Heart left ventricle (tissue), 13 donors: ENCODE data around the gene CPE.

Experiments used
- POLR2A ChIP-seq, 2 donors: fragments of 450-650 bp; IDR thresholded peaks; one replicate each; pipeline ENCODE4 v1.6.1; 2017; ENCODE audit warnings: antibody characterized with exemption in 2 of 2, mild to moderate bottlenecking in 2 of 2, moderate library complexity in 2 of 2
- TF ChIP-seq, protein P1 (sequence below), 12 donors: fragments of 200-600 bp; sonication (generic) in 4 of 12; IDR thresholded peaks; one replicate each; pipeline versions ENCODE4 v1.5.0 to v1.8.0; 2018 to 2022; ENCODE audit warnings: antibody characterized with exemption in 12 of 12, mild to moderate bottlenecking in 5 of 12
- donor health status: ischemic (EF 13 %, LVEDD 7.1; RV severe dilation, severe dysfunction).
- donor health status: DM: no; HTN: yes; CAD: no.
- donor health status: DM: no; HTN: no; CAD: no.
- donor health status: ischemic (EF 25% LVEDD 6.9; RV normal size, moderate dysfunction).
- donor health status: ischemic (EF 25% LVEDD 5.7; RV mildly dilated, moderate dysfunction).
- donor health status: ischemic (EF 35%, LVEDD 5.7; RV mildly dilated, moderate dysfunction).
- donor health status: nonischemic (EF 11% LVEDD 7.7; RV severe dilation, severe dysfunction).
- donor health status: DM: yes; HTN: yes; CAD: no.
- donor health status: PGD.
- donor health status: ischemic (EF 29% LVEDD 5.4; RV normal size, mild dysfunction).
- donor health status: nonischemic (EF 23%, LVEDD 6.1; RV moderate dilation, normal function).

DNA sequence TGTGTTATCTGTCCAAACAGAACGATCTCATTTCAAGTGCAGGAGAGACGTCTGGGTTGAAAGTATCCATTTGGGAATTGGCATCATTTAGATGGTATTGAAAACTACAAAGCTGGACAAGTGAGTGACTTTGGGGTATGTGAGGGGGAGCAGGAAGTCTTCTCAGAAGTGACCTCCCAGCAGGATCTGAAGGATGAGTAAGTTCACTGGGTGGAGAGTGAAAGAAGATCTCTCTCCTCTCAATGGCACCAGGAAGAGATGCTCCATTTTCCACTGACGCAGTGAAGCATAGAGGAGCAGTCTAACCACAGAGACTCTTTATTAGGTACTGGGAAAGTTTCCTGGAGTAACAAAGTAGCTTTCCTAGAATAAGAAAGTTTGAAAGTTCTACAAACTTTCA lies 161.0 kb downstream of the CPE start:
- no peak for TF ChIP-seq POLR2A (IDR thresholded peaks at IDR 0.05)
- TF ChIP-seq, protein P1, sequence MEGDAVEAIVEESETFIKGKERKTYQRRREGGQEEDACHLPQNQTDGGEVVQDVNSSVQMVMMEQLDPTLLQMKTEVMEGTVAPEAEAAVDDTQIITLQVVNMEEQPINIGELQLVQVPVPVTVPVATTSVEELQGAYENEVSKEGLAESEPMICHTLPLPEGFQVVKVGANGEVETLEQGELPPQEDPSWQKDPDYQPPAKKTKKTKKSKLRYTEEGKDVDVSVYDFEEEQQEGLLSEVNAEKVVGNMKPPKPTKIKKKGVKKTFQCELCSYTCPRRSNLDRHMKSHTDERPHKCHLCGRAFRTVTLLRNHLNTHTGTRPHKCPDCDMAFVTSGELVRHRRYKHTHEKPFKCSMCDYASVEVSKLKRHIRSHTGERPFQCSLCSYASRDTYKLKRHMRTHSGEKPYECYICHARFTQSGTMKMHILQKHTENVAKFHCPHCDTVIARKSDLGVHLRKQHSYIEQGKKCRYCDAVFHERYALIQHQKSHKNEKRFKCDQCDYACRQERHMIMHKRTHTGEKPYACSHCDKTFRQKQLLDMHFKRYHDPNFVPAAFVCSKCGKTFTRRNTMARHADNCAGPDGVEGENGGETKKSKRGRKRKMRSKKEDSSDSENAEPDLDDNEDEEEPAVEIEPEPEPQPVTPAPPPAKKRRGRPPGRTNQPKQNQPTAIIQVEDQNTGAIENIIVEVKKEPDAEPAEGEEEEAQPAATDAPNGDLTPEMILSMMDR (IDR thresholded peaks at IDR 0.05): no peak
